ENCODE data around the gene MLXIP. TPM values are rescaled to one million over a fixed set of nuclear protein-coding genes. Genes with fewer than 3 reads are reported as not detected.
A peak's percentile ranks its signal among the peaks of the same experiment; 100 is the strongest.
"Not testable (repeated sequence)": the region's sequence is repeated elsewhere in the genome, so short reads cannot be mapped to it uniquely, and the experiment has no call there.

The MLXIP gene
- total RNA-seq, 1 donor from 2014 or later: 22.6 TPM

GRCh38 chr12:122049827-122050226 lies 28.7 kb upstream of the MLXIP start:
- no peak for DNase-seq
- intact Hi-C loops (cut with DNase I): no loop called here
- ATAC-seq (ENCODE audit: poor library complexity): no peak

GRCh38 chr12:122050706-122051105 lies 27.9 kb upstream of the MLXIP start:
- no peak for ATAC-seq (ENCODE audit: poor library complexity)
- no peak for DNase-seq
- intact Hi-C loops (cut with DNase I): no loop called here

- DNase-seq (peak; percentile 65), ATAC-seq (ENCODE audit: poor library complexity) (peak; percentile 78)
- intact Hi-C loops (cut with DNase I): no loop called here
Observed at GRCh38 chr12:122051231-122051876, 27.2 kb upstream of the MLXIP start.

GRCh38 chr12:122052285-122052684 lies 26.3 kb upstream of the MLXIP start:
- DNase-seq (no peak), ATAC-seq (ENCODE audit: poor library complexity) (no peak)
- intact Hi-C loops (cut with DNase I): no loop called here

DNA sequence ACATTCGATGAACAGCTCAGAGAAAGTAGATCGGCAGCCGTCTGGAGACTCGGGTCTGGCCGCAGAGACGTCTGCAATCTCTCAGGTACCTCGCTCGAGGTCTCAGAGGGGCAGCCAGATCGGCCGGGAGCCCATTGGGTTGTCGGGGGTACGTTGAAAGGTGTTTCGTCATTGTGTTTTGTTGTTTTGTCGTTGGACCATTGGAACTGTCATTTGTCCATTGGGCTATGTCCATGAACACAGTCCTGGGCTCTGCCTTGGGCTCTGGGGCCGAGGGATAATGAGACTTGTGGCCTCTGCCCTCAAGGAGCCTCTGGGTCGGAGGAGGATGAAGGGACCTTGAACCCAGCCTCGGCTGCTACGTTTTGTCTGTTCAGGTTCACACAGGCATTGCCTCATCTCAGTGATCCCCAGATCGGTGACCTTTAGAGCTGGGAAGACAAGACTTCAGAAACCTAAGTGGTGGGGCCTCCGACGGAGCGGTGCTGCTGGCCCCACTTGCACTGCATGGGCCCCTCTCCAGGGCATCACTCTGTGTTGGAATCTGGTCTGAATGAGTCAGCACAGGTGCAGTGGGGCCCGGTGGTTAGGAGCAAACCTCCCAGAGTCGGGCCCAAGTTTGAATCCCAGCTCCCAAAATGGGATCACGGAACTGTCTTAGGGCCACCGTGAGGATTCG lies 23.6 kb upstream of the MLXIP start:
- ATAC-seq (ENCODE audit: poor library complexity): no peak
- intact Hi-C loops (cut with DNase I): loop anchor here (1.0 kb wide), 1 partner anchor 68 kb away; no protein-coding TSS in a partner anchor

GRCh38 chr12:122056406-122056805 lies 22.1 kb upstream of the MLXIP start:
- ATAC-seq (ENCODE audit: poor library complexity); intact Hi-C loops (cut with DNase I); DNase-seq: not testable (repeated sequence)

More for the DNA sequence above, 23.6 kb upstream of the MLXIP start:
- no peak for DNase-seq

DNA sequence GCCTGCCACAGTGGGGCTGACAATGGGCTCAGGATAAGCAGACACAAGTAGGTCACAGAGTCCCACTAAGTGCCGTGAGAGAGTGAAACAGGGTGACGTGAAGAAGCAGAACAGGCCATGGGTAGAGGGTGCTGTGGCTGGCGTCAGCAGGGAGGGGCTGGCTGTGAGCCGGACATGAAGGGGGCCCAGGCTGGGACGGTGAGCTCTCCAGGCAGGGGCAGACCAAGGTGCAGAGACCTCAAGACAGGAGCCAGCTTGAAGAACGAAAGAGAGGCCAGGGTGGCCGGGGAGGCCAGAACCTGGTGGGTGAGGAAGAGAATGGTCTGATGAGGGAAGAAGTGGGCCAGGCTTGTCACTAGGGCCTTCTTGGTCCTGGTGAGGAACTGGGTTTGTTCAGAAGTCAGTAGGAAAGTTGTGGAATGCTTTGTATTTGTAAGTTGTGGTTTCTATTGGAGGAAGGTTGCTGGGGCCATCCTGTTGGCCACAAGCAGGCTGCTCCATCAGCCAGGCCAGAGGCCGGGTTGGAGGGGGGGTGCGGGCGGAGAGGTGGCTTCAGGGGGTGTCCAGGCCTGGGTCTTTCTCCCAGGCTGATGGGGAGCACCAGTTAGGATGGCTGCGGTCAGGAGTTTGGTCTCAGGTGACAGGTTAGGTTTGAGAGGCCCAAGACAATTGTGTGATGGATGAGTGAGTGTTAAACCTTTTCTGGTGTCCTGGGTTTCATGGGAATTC lies 21.4 kb upstream of the MLXIP start:
- intact Hi-C loops (cut with DNase I): no loop called here
- DNase-seq (no peak), ATAC-seq (ENCODE audit: poor library complexity) (no peak)

DNA sequence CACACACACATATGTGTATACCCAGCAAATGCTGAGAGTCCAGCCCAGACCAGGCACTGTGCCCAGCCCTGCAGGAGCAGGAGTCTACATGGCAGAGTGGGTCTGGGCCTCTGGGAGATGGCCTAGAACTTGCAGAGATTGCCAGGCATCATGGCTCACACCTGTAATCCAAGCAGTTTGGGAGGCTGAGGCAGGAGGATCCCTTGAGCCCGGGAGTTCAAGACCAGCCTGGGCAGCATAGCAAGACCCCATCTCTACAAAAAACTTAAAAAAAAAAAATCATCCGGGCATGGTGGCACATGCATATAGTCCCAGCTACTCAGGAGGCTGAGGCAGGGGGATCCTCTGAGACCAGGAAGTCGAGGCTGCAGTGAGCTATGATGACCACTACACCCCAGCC lies 20.8 kb upstream of the MLXIP start:
- intact Hi-C loops (cut with DNase I): no loop called here
- DNase-seq: no peak
- ATAC-seq (ENCODE audit: poor library complexity): no peak

GRCh38 chr12:122058549-122059149 lies 19.9 kb upstream of the MLXIP start:
- DNase-seq (no peak), ATAC-seq (ENCODE audit: poor library complexity) (no peak)
- intact Hi-C loops (cut with DNase I): no loop called here

DNA sequence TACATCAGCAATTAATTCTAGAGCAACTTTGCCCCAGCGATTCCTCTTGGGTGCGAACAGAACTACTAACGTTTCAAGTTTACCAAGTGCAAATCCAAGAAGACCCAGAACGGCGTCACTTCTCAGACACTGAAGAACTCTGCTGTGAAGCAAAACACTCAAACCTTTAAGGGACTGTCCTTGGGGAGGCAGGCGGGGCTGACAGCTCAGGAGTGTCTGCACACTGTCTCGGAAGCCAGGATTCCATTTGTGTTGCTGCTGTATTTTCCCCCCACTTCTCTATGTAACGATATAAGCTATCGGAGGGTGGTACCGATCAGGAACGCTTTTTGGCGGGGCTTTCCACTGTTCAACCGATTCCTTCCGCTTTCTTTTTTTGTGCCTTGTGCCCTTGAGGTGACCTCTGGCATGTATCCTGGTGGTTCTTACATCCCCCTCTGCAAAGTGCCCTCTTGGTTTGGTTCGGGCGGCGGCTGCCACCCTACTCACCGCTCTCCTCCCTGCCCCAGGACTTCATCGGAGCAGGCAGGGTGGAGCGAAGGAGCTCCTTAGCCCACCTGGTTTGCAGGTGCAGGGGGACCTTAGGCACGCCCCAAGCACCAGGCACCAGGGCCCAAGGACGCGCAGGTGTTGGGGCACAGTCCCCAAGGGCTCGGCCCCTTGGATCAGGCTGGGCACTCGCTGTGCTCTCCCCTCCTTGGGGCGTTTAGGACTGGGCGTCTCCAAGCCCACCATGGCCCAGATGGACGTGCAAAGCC lies 19.2 kb upstream of the MLXIP start:
- no peak for ATAC-seq (ENCODE audit: poor library complexity)
- intact Hi-C loops (cut with DNase I): no loop called here

DNA sequence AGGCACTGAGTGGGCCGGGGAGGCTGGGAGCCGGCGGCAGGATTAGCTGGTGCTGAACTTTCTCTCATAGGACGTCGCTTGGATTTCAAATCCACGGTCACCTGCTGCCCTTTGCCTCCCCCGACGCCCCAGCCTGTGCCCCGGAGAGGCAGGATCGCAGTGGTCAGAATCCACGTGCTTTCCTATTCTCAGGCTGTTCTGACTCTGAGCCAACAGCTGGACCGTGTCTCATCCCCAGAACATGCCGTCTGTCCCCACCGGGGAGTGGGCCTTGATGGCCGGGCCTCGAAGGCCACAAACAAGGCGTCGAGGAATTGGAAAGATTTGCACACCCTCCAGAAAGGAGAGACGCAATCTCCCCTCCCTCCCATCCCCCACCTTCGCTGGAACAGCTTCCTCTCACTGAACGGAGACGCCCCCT lies 18.5 kb upstream of the MLXIP start:
- no peak for ATAC-seq (ENCODE audit: poor library complexity)
- DNase-seq: peak; percentile 56
- intact Hi-C loops (cut with DNase I): no loop called here

More for the DNA sequence above, 19.2 kb upstream of the MLXIP start:
- no peak for DNase-seq

DNA sequence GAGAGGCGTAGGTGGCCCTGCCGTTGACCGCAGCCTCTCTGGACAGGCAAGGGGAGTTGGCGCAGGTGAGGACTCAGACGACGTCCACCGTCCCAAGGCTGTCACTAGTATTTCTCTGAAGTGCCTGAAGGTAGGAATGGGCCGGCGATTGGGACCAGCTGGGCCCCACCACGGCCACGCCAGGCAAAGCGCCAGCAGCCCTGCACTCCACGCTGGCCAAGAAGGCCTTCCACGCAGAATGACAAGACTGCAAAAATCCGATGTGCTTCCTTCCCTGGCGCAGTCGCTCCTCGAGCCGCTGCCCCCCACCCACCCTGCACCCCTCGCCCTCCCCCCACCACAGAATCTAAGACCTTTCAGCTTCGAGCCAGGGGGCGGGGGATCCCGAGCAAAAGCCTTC lies 17.3 kb upstream of the MLXIP start:
- intact Hi-C loops (cut with DNase I): no loop called here
- DNase-seq: no peak
- ATAC-seq (ENCODE audit: poor library complexity): no peak

DNA sequence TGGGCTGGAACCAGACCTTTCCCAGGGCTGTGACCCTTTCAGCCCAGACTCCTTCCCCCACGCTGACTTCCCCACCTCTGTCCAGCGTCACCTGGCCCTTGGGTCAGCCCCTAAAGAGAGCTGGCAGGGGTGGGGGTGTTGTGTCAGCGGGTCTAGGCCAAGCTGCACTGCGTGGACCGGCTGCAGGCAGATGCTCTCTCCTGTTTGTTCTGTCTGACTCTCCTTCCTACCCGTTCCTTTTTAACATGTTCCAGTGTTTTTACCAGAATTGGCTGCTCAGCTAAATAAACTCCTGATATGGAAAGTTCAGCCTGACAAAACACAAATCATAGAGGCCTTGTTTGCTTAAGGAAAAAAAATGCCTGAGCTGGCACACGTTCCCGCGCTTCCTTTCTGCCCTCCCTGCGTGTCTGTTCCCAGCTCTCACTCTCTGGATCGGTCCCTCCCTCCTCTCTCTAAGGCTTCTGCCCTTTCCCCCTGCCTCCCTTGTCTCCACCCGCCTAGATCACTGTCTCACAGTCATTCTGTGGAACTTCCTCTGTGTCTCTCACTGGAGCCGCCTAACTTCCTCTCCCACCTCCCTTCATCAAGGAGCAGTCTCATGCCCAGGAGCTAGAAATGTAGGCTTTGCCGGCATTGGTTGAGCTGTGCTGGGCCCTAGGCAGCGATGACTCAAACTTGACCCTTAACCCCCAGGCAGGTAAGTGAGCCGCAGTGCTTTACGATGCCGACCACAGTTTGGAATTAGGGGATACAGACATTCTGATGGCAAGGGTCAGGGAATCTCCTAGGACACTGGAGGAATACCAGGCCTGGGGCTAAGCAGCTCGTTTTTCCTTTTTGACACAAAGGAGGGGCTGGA lies 15.5 kb upstream of the MLXIP start:
- DNase-seq (peak; percentile 63), ATAC-seq (ENCODE audit: poor library complexity) (peak; percentile 67)
- intact Hi-C loops (cut with DNase I): no loop called here

- DNase-seq (no peak), ATAC-seq (ENCODE audit: poor library complexity) (no peak)
- intact Hi-C loops (cut with DNase I): no loop called here
Observed at GRCh38 chr12:122063694-122064024, 14.9 kb upstream of the MLXIP start.

DNA sequence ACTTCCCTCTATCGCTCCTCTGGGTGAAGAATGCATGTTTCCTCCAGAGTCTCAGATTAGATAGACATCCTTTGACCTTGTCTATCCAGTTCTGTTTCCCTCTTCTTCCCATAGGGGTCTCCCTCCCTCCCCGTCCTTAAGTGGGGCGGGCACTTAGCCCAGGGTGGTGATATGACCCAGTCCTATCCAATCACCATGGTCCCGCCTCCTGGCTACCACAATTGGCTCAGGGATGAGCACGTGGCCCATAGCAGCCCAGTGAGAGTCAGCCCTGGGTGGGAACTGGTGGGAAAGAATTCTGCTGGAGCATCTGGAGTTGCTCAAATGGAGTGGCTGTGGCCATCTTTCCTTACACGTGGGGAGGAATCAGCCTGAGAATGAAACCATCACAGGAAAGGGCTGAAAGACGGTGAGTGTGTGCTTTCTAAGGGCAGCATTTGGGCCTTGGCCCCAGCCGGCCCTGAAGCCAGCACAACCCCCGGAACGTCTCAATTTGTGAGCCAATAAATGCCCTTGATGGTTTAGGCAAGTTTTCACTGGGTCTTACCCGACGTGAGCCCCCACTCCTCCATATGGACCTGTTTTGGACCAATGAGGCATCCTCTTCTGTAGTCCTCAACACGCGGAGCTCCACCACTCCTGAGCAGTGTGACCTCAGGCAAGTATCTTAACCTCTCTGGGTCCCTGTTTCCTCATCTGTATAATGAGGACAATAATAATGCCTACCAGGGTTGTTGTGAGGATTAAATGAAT lies 14.4 kb upstream of the MLXIP start:
- DNase-seq: peak; percentile 92
- ATAC-seq (ENCODE audit: poor library complexity): peak; percentile 87
- intact Hi-C loops (cut with DNase I): no loop called here

DNA sequence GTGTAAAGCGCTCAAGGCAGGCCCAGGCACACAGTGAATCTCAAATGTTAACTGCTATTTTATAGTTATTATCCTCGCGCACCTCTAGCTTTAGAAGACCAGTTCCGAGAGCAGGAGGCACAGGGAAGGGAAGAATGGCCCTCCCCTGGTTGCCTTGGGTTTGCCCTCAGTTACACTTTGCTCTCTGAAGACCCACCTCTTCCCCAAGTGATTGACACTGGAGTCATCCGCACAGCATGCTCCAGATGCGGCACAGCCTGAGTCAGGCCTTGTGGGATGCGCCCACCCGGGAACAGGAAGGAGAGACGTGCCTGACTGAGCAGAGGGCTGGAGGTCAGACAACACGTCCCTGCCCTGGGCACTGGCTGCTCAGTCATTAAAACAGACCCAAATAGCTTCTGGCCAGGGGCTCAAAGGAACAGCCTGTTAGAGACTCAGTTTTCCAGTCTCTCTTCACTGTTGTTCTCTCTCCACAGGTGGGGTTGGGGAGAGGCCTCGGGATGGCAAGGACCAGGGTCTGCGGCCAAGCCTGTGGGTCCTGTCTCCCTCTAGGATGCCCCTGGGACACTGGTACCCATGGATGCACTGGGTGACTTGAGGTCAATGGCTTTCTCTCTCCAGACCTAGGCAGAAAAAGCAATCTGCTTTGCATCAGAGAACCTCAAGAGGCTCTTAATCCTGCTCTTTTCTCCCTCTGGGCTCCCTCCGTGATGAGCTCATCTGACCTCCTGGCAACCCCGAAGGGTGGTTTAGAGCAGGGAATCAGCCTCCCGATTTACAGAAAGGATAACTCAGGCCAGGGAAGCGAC lies 13.6 kb upstream of the MLXIP start:
- ATAC-seq (ENCODE audit: poor library complexity): peak; percentile 35
- DNase-seq: peak; percentile 74
- intact Hi-C loops (cut with DNase I): no loop called here

All from Right ventricle myocardium superior (tissue), 1 donor.